ENCODE results near the gene CDYL.

The CDYL gene

GRCh38 chr6:4803343-4803744, 27.1 kb downstream of the CDYL start:
- TF ChIP-seq CTCF (conservative IDR thresholded peaks at IDR 0.05), result no peak
- no peak overlapping the region for H3K27ac ChIP-seq

- no peak overlapping the region for H3K27ac ChIP-seq
- no peak for TF ChIP-seq CTCF (conservative IDR thresholded peaks at IDR 0.05)
Observed at GRCh38 chr6:4804095-4804494, 27.9 kb downstream of the CDYL start.

DNA sequence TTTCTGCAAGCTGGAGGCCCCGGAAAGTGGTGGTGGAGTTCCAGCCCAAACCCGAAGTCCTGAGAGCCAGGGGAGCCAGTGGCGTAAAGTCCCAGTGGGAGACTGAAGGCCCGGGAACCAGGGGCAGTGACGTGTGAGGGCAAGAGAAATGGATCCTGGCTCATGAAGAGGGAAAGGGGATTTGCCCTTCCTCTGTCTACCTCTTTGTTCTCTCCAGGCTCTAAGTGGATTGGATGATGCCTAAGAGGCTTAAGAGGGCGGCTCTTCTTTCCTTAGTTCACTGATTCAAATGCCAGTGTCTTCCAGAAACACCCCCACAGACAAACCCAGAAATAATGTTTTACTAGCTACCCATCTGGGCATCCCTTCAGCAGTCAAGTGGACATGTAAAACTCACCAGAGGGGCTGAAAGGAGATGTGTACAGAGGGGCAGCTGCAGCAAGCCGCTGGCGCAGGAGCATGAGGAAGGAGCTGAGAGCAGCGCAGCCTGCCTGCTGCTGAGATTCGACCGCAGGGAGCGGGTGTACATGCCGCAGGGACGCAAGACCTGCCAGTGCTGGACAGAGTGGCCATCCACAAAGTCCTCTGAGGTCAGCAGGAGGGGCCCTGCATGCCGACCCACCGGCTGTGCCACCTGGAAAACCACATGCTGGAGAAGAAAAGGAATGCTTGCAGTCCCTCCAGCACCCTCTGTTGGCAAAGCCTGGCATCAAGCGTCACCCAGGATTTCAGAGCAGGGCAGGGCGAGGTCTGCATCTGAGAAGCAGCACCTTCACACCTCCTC, 29.5 kb downstream of the CDYL start:
- peak; percentile 75 for TF ChIP-seq CTCF (conservative IDR thresholded peaks at IDR 0.05)
- H3K27ac ChIP-seq, result no peak overlapping the region

DNA sequence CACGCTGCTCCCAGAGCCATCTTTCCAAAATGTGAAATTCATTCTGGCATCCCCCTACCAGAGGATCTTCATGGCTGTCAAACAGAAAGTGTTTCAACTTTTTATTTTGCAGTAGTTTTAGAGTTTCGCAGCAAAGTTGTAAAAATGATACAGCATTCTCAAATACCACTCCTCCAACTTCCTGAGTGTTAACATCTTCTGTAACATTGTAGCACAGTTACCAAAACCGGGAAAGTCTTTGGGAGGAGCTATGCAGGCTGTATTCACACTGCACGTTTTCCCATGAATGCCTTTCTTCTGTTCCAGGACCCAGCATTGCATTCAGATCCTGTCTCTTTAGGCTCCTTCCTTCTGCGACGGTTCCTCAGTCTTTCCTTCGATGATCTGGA, 30.1 kb downstream of the CDYL start:
- no peak overlapping the region for H3K27ac ChIP-seq
- peak; percentile 42 for TF ChIP-seq CTCF (conservative IDR thresholded peaks at IDR 0.05)

- no peak overlapping the region for H3K27ac ChIP-seq
- TF ChIP-seq CTCF (conservative IDR thresholded peaks at IDR 0.05), result no peak
Observed at GRCh38 chr6:4806791-4807190, 30.6 kb downstream of the CDYL start.

DNA sequence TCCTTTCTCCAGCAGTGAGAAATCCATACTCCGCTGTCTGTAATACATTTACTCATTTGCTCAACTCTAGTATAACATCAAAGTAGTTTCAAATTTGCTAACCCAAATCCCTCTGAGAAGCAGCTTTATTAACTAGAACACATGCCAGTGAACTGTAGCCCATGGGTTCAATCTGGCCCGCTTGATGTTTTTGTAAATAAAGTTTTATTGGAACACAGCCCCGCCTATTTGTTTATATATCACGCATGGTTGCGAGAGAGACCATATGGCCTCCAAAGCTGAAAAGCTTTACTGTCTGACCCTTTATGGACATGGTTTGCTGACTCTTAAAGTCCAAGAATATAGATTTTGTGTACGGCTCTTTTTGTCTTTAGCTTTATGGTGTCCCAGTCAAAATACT, 32.2 kb downstream of the CDYL start:
- H3K27ac ChIP-seq, result no peak overlapping the region
- TF ChIP-seq CTCF (conservative IDR thresholded peaks at IDR 0.05), result no peak

- no peak for TF ChIP-seq CTCF (conservative IDR thresholded peaks at IDR 0.05)
- no peak overlapping the region for H3K27ac ChIP-seq
Observed at GRCh38 chr6:4809999-4810918, 34.1 kb downstream of the CDYL start.
